Heart left ventricle (tissue), 13 donors: ENCODE measurements around the gene MAPT.

Experiments
- CTCF ChIP-seq, 12 donors: fragments of 200-600 bp; sonication (generic) in 4 of 12; IDR thresholded peaks; one replicate each; pipeline versions ENCODE4 v1.5.0 to v1.8.0; 2018 to 2022; ENCODE audit warnings: antibody characterized with exemption in 12 of 12, mild to moderate bottlenecking in 5 of 12
- POLR2A ChIP-seq, 2 donors: fragments of 450-650 bp; IDR thresholded peaks; one replicate each; pipeline ENCODE4 v1.6.1; 2017; ENCODE audit warnings: antibody characterized with exemption in 2 of 2, mild to moderate bottlenecking in 2 of 2, moderate library complexity in 2 of 2
- donor health status: ischemic (EF 13 %, LVEDD 7.1; RV severe dilation, severe dysfunction).
- donor health status: DM: no; HTN: yes; CAD: no.
- donor health status: DM: no; HTN: no; CAD: no.
- donor health status: ischemic (EF 25% LVEDD 6.9; RV normal size, moderate dysfunction).
- donor health status: ischemic (EF 25% LVEDD 5.7; RV mildly dilated, moderate dysfunction).
- donor health status: ischemic (EF 35%, LVEDD 5.7; RV mildly dilated, moderate dysfunction).
- donor health status: nonischemic (EF 11% LVEDD 7.7; RV severe dilation, severe dysfunction).
- donor health status: DM: yes; HTN: yes; CAD: no.
- donor health status: PGD.
- donor health status: ischemic (EF 29% LVEDD 5.4; RV normal size, mild dysfunction).
- donor health status: nonischemic (EF 23%, LVEDD 6.1; RV moderate dilation, normal function).

GRCh38 chr17:46035112-46035818, 140.9 kb downstream of the MAPT start:
- TF ChIP-seq POLR2A (IDR thresholded peaks at IDR 0.05): no peak
- no peak for TF ChIP-seq CTCF (IDR thresholded peaks at IDR 0.05)
